HS-27A (cell line): ENCODE measurements around the gene EPHB1.
"Not testable (repeated sequence)": the region's sequence is repeated elsewhere in the genome, so short reads cannot be mapped to it uniquely, and the experiment has no call there.

Experiments
- DNase-seq: peaks from one replicate; pipeline ENCODE4 v3.0.0-alpha.2; 2012; ENCODE audit warnings: low read depth, missing footprints

Gene EPHB1

GRCh38 chr3:134955874-134956273 is 160.8 kb downstream of the EPHB1 start:
- no peak for DNase-seq

DNA sequence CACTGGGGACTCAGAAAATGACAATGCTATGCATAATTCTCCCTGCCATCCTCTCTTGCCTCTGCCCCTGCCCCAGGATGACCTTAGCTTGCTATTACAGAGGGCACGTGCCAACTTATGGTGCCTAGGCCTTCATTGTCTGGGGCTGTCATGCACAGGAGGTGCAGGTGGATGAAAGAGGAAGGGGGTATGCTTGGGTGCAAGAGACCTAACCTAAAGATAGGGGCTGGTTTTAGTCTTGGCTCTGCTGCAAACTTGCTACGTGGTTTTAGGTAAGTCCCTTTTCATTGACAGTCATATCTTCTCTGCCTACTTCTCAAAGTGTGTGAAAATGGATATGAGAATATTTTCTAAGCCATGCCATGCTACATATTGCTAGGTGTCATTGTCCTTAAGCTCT is 161.3 kb downstream of the EPHB1 start:
- no peak for DNase-seq

DNA sequence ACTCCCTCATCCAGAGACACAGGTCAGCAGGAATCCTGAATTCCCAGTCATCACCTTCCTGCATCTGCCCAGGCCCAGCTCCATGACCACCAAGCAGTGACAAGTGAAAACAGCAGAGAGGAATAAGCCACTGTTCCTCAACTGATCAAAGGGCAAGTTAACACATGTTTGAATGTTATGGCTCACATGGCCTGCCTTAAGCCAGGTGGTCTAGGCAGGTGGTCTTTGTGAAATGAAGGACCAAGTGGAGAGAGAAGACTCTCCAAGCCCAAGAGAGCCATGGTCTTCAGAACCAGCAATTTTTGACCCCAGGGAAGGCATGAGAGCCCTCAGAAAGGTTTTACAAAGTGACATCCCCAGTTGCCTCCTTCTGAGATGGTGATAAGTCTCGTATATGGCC is 161.8 kb downstream of the EPHB1 start:
- no peak for DNase-seq

GRCh38 chr3:134959516-134959915 is 164.5 kb downstream of the EPHB1 start:
- no peak for DNase-seq

GRCh38 chr3:134964226-134964625 is 169.2 kb downstream of the EPHB1 start:
- DNase-seq = no peak

DNA sequence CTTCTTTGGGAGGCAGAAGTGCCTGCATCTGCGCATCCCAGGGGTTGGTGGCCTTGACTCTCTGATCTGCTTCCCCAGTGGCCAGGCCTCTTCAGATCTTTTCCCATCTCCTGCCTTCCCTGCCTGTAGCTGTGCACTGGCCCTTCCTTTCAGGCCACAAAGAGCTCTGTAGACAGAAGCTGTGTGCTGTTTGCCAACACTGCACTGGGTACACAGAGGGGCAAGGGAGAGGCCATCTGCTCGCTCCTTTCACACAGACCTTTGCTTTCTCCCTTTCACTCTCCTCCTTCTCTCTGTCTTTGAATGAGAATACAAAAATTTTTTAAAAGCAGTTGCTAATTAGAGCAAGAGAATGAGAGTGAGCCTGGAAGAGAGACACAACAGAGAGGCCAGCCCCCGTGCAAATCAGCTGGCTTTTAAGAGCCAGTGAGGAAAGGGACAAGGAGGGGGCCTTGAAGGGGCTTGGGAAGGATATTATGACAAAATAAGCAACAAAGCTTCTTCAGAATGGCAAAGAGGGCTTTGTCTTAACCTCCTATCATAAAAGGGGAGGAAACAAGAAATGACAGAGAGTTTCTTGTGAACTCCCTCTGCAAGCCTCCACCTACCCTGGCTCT is 170.9 kb downstream of the EPHB1 start:
- no peak for DNase-seq

DNA sequence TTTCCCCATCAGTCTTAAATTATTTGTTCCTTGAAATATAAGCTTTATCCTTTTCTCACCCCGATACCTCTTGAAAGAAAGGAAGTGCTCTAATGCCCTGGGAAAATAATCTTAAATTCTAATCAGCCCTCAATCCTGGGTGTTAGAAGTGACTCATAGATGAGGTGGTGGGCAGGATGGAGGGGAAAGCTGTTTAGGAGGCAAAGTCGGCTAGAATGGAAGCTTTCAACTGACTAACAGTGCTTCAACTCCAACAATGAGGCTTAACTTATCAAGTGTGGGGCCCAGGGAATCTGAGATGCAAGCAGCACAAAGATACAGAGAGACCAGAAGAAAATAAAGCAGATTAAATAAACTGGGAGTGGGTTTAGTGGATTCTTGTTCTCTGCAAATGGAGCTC is 175.8 kb downstream of the EPHB1 start:
- DNase-seq = no peak

GRCh38 chr3:134971306-134971705 is 176.2 kb downstream of the EPHB1 start:
- DNase-seq = no peak

- not testable (repeated sequence) for DNase-seq
Observed at GRCh38 chr3:134971907-134972306, 176.8 kb downstream of the EPHB1 start.

GRCh38 chr3:134972836-134973455 is 177.9 kb downstream of the EPHB1 start:
- DNase-seq = no peak

DNA sequence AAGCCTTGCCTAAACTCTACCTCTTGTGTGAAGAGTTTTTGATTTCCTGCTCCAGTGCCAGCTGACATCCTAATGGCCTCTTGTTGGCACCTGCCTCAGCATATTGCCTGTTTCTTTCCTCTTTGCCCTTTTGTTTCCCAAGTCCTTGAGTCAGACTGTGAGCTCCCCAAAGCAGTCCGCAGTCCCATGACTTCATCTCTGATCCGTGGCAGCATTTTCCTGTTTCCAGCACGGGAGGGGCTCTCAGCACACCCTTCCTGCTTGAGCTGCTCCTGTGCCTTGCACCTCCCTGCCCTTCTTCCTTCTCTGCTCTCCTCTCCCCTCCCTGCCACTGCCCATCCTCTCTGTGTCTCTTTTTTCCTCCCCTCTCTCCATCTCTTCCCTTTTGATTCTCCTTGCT is 179.6 kb downstream of the EPHB1 start:
- DNase-seq = no peak

DNA sequence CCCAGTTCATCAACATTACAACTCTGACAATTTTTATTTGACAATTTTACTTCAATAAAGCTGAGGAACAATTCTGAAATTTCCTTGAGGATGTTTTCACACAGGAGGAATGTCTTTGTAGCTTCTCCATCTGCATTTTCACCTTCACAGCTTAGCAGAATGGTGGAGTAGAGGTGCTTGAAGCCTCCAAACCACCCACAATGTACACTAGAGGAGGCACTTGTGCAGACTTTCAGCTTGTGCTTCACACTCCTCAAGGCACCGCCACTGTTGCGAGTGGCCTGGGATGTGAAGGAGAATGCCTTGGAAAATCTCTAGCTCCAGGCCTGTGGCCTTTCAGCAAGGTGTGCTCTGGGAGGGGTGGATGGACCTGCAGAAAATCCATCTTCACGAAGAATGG is 181.9 kb downstream of the EPHB1 start:
- no peak for DNase-seq

DNA sequence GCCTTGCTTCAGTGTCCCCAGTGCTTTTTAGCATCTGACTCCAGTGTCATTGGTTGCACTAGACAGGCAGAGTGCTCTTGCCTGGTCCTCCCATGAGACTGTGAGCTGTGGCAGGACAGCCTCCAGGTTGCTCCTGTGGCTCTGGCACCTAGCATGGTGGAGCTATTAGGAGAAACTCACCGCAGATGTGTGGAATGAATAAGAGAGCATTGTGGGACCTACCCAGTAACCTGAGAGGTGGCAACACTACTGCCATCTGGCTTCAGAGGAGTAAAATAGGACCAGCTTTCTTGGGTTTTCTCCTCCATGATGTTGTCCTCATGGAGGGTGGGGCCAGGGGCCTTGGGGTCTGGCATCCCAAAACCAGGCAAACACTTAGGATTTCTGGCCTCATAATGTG is 183.6 kb downstream of the EPHB1 start:
- no peak for DNase-seq

DNA sequence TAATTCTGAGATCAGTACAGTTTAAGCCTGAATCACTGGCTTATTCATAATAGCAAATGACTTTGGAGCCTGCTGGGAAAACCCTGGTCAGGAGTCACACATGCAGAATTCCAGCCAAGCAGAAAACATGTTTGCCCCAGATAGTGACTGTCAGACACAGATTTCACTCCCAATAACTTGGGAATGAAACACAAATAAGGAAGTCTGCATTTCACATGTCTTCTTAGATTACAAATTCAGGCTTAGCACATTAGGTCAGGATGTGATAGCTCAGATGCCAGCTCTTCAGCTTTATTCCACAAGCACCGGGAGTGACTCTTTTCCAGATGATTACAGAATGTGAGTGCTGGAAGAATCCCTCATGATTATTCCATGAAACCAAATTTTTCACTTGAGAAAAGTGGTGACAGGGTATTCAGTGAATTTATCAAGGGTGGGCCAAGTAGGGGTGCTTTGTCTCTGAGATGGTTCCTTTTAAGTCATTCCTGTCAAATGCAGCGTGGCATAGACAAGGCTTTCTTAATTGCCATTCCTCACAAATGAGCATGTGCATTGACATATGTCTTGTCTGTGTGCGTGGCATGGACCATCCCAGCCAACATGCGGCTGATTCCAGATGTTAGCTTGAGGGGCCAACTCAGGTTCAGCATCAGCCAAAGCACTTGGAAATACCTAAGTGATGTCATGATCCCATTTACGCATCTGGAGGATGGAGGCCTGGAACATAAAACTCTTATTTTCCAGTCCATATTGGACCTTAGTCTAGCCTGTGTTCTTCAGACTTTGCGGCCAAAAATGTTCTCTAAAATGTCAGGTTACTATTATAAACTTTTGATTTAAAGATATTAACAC is 191.0 kb downstream of the EPHB1 start:
- DNase-seq = no peak

DNA sequence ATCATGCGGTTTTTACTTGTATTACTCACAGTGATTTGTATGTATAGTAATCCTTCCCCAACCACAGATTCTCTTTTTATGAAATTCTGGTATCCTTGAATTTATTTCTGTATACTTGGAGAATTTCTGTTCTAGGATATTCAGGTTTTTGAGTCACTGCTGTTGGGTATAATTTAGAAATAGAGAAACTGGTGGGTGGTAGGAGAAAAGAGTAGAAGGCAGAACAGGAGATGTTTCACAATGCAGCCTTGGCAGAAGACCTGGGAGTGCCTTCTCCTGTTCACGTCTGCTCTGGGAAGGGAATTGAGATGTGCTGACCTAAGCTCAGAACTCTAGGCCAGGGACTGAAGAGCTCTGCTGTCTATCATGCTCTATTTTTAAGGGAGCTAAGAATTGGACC is 193.6 kb downstream of the EPHB1 start:
- DNase-seq = no peak

DNA sequence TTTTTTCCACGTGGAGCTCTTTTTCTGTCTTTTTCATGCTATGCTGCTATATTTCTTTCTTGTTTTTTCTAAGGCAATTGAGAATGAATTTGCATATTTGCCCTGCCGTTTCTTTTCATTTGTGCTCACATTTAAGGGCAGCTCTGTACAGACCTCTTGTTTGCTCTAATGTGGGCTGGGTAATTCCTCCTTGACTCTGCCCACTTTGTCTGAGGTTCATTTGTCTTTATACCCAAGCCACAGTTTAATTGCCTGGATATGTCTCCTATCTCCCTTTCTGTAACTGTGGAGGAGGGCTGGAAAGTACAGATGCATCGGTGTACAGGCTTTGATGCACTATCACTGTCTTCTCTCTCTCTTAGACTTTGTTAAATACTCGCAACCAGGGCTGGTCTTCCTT is 195.9 kb downstream of the EPHB1 start:
- DNase-seq = no peak

GRCh38 chr3:134991472-134992010 is 196.5 kb downstream of the EPHB1 start:
- no peak for DNase-seq

DNA sequence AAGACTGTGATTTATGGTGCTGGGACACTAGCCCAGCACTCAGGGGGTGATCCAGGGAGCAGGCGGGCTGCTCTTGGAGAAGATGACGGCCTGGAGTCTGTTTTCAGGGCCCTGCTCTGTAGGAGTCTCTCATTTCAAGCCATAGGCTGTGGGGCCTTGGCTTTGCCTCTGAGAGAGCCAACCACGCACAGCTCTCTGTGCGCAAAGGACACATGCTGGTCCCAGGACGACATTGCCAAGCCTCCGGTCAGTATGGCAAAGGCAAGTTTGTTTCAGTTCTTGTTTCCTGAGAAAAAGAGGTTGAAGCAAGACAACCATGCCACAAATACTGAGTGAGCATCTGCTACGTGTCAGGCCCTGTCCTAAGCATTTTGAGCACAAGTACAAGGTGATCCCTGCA is 197.1 kb downstream of the EPHB1 start:
- DNase-seq = no peak

GRCh38 chr3:134992586-134992985 is 197.5 kb downstream of the EPHB1 start:
- DNase-seq = no peak

DNA sequence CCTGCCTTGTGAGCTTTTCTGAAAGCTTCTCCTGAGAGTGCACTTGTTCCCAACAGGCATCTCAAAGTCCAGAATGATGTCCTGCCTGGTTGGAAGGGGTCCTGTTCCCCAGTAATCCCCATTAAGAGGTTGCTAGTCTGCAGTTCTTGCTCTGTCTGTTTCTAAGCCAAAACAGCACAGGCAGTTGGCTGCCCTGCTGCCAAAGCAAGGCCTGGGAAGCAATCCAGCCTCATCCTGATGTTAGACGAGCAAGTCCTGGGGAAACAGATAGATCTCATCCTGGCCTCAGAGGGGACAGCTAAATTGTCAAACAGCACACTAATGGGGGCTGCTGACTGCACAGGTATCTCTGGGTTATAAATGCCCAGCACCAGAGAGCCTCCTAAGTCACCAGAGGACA is 198.0 kb downstream of the EPHB1 start:
- no peak for DNase-seq

DNA sequence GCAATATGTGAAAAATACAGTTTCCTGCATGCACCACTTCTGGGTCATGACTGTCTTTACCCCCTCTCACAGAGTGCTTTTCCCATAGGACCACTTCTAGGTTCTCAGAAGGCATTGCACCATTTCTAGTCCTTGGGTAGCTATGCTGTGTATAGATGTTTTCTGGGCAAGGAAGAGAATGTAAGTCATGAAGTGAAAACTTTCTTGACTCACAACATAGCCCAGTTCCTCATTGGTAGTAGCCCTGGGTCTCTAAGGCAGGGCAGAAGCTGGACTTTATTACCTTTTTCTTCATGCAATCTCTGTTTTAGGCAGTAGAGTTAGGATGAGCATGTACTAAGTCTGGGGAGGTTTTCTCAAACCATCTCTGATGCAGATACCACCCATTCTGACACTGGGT is 203.1 kb downstream of the EPHB1 start:
- no peak for DNase-seq

- DNase-seq = no peak
Observed at GRCh38 chr3:134998855-134999254, 203.8 kb downstream of the EPHB1 start.

GRCh38 chr3:135000465-135000864 is 205.4 kb downstream of the EPHB1 start:
- DNase-seq = no peak
